HG02588 (cell line): Measurements from ENCODE around the gene CCR5AS.
"Not testable (repeated sequence)": the region's sequence is repeated elsewhere in the genome, so short reads cannot be mapped to it uniquely, and the experiment has no call there.

ENCODE experiments used
- ATAC-seq: cut with Tn5 transposase; IDR thresholded peaks from one replicate; pipeline ENCODE4 v1.9.1; 2021; ENCODE audit warnings: mild to moderate bottlenecking, moderate library complexity; ENCODE audit not compliant: unreplicated experiment

Gene CCR5AS

GRCh38 chr3:46406443-46406787 is 451 bp downstream of the CCR5AS start:
- no peak for ATAC-seq

- ATAC-seq: no peak
Measured at GRCh38 chr3:46405301-46406019, 1.4 kb downstream of the CCR5AS start.

- ATAC-seq: not testable (repeated sequence)
Measured at GRCh38 chr3:46402902-46403301, 4.0 kb downstream of the CCR5AS start.

- no peak for ATAC-seq
Measured at GRCh38 chr3:46401579-46401978, 5.3 kb downstream of the CCR5AS start.

- no peak for ATAC-seq
Measured at GRCh38 chr3:46400846-46401245, 6.0 kb downstream of the CCR5AS start.

GRCh38 chr3:46400000-46400734 is 6.7 kb downstream of the CCR5AS start:
- ATAC-seq: no peak

DNA sequence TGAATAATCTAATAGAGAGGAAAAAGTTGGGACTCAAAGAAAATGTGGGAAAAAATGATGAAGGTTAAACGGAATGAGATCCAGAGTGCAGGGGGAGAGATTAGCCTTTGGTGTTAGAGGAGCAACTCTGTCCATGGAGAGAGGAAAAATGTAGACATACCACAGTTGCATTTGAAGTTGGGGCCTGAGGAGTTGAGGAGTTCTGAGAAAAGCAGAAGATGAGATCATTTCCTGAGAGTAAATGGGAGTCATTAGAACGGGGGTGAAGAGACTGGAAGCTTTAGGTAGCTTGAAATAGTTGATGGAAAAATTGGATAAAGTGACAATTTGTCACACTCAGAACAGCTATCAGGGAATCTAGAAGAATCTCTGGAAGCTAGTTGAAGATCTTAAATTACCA is 7.3 kb downstream of the CCR5AS start:
- no peak for ATAC-seq

- no peak for ATAC-seq
Measured at GRCh38 chr3:46399098-46399497, 7.8 kb downstream of the CCR5AS start.

GRCh38 chr3:46398186-46398955 is 8.5 kb downstream of the CCR5AS start:
- ATAC-seq: no peak

- no peak for ATAC-seq
Measured at GRCh38 chr3:46397111-46397510, 9.8 kb downstream of the CCR5AS start.

GRCh38 chr3:46395766-46396530 is 10.9 kb downstream of the CCR5AS start:
- ATAC-seq: no peak

DNA sequence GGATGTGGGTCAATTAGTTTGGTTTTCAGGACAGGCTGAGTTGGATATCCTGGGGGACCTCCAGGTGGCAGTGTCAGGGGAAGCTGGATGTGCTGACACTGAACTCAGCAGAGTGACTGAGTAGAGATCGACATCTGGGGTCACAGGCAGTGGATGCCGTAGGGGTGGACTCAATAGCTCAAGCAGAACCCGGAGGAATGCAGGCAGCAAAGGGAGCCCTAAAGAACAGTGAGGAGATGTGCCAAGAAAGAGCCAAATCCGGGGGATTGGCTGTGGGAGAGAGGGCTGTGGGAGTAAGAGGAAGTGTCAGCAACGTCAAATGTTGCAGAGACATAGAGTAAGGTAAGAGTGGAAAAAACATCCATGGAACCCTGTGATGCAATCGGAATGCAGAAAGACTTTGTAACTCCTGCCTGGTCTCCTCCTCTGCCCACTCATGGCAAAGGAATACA is 11.6 kb downstream of the CCR5AS start:
- ATAC-seq: no peak

DNA sequence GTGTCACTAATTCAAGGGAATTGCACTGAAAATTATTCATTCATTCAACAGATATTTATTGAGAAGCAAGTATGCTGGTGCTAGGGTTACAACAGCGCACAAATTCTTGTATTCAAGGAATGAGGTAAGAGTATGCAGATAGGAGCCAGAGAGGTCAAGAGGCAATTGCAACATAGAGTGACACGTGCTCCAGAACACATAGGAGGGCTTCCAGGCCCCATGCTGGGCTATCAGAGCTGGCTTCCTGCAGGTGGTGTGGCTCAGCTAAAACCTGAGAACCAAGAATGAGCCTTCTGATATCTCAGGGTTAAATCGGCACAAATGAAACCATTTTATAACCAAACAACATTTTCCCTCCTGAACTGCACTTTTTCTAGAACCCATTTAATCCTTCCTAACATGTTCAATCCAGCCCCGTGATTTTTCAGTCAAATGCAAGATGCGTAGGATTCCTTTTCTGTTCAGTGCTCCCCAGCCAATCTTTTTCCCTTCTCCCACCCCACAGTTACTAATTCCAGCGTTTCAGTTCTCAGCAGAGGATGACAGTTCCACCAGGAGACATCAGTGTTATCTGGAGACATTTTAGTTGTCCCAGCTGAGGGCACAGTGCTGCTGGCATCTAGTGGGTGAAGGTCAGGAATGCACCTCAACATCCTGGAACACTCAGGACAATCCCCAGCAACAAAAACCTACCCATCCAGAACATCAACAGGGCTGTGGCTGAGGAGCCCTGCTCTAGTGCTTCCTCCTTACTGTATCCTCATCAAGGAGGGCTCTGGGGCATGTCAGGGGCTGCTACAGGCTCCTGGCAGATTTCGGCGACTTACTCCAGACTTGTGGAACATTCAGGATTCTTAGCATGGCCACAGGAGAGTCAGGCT is 13.1 kb downstream of the CCR5AS start:
- ATAC-seq: no peak

- ATAC-seq: no peak
Measured at GRCh38 chr3:46393011-46393410, 13.9 kb downstream of the CCR5AS start.

GRCh38 chr3:46391526-46391925 is 15.3 kb downstream of the CCR5AS start:
- not testable (repeated sequence) for ATAC-seq

GRCh38 chr3:46389306-46389705 is 17.6 kb downstream of the CCR5AS start:
- no peak for ATAC-seq

DNA sequence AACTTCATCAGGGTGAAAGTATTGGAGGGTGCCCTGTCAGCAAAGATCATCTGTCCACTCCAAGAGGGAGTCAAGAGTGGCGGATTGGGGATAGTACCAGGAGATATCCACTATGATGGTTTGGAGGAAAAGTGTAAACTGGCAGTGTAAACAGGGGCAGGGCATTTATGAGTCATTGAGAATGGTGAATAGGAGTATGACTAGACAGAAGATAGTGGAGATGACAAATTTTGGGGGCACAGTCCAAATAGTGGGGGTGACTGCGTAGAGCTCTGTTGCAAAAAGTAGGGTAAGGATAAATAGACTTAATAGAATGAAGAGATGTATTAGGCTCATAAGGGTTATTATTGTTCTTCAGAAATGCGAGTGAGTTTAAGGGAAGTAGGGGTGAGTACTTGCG is 18.0 kb downstream of the CCR5AS start:
- not testable (repeated sequence) for ATAC-seq

GRCh38 chr3:46386205-46386604 is 20.7 kb downstream of the CCR5AS start:
- no peak for ATAC-seq

DNA sequence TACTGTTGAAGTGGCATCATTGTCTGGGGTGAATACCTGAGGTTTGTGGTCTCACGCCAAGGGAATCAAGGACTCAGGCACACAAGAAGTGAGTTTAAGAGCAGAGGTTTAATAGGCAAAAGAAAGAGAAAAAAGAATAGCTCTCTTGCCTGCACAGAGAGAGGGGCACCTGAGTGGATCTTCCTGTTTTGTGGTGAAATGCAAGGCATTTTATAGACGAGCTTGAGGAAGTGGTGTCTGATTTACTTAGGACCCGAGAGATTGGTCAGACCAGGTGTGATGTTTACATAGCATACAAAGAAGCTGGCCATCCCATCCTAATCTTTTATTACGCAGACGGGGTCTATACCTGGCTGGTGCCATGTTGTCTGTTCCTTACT is 22.9 kb downstream of the CCR5AS start:
- ATAC-seq: no peak
